Spleen (tissue), 11 donors: ENCODE measurements around the gene TBX20. TPM values are rescaled to one million over a fixed set of nuclear protein-coding genes. Genes with fewer than 3 reads are reported as not detected.

ENCODE experiments used
- DNase-seq: peaks from one replicate; pipeline ENCODE4 v3.0.0-alpha.2; 2020
- H3K27ac ChIP-seq, 8 donors: fragments of 200-600 bp; sonication (generic) in 7 of 8; 1 replicate in 4 of 8; 2 replicates in 4 of 8; pipeline versions ENCODE4 v1.5.0 to v1.8.0; 2016 to 2021; ENCODE audit warnings: inconsistent platforms in 4 of 8, mild to moderate bottlenecking in 4 of 8, moderate library complexity in 1 of 8
- H3K27me3 ChIP-seq, 7 donors: fragments of 200-600 bp; sonication (generic) in 6 of 7; replicated peaks in 1 of 7; 1 replicate in 4 of 7; 2 replicates in 3 of 7; pipeline versions ENCODE4 v1.5.0 to v1.8.0; 2016 to 2021; ENCODE audit warnings: inconsistent platforms in 3 of 7, mild to moderate bottlenecking in 1 of 7
- H3K36me3 ChIP-seq, 6 donors: fragments of 200-600 bp; sonication (generic) in 5 of 6; 1 replicate in 4 of 6; 2 replicates in 2 of 6; pipeline versions ENCODE4 v1.5.0 to v1.8.0; 2016 to 2021; ENCODE audit warnings: inconsistent platforms in 2 of 6
- H3K4me1 ChIP-seq, 6 donors: fragments of 200-600 bp; sonication (generic) in 5 of 6; 1 replicate in 3 of 6; 2 replicates in 3 of 6; pipeline versions ENCODE4 v1.5.0 to v1.8.0; 2016 to 2021; ENCODE audit warnings: inconsistent platforms in 3 of 6
- H3K4me3 ChIP-seq, 8 donors: fragments of 200-600 bp; sonication (generic) in 7 of 8; 1 replicate in 4 of 8; 2 replicates in 4 of 8; pipeline versions ENCODE4 v1.5.0 to v1.8.0; 2016 to 2021; ENCODE audit warnings: inconsistent platforms in 4 of 8, mild to moderate bottlenecking in 4 of 8, moderate library complexity in 2 of 8
- H3K9me3 ChIP-seq, 8 donors: fragments of 200-600 bp; sonication (generic) in 7 of 8; 1 replicate in 4 of 8; 2 replicates in 4 of 8; pipeline versions ENCODE4 v1.5.0 to v1.8.0; 2016 to 2021; ENCODE audit warnings: inconsistent platforms in 4 of 8
- CTCF ChIP-seq, 11 experiments: fragments of 200-600 bp in 7 of 11; fragments of 450-650 bp in 4 of 11; sonication (generic) in 4 of 11; IDR thresholded peaks in 8 of 11; conservative IDR thresholded peaks in 3 of 11; 1 replicate in 7 of 11; 2 replicates in 4 of 11; pipeline versions ENCODE4 v1.4.0 to v1.8.0; 2016 to 2021; ENCODE audit warnings: antibody characterized with exemption in 11 of 11, inconsistent platforms in 4 of 11, mild to moderate bottlenecking in 1 of 11
- POLR2A ChIP-seq, 3 donors: fragments of 450-650 bp; IDR thresholded peaks; one replicate each; pipeline ENCODE4 v1.5.1; 2017; ENCODE audit warnings: antibody characterized with exemption in 3 of 3, mild to moderate bottlenecking in 1 of 3
- POLR2AphosphoS5 ChIP-seq, 3 donors: sonication (generic); formaldehyde crosslinking; IDR thresholded peaks; one replicate each; pipeline ENCODE4 v1.5.1; 2017; ENCODE audit warnings: antibody characterized with exemption in 3 of 3
- WGBS, 5 donors: extraction: QIAGEN DNeasy Blood & Tissue Kit in 3 of 5; methylation state at CpG; one replicate each; pipeline versions ENCODE4 v1.1.5 to v1.1.7; 2013 to 2018; 5-methylcytosine and 5-hydroxymethylcytosine counted together
- intact Hi-C: fragments of 100-400 bp; cut with DNase I; formaldehyde crosslinking; loops from one replicate; pipeline ENCODE4 v1.15.0; 2023; ENCODE audit warnings: low total_unique reads
- polyA plus RNA-seq, 3 donors: library from polyadenylated mRNA; stranded (reverse); fragments of 200-250 nt; gene quantifications; one replicate each; pipeline ENCODE4 v1.2.1, GENCODE V29; 2013
- total RNA-seq, 7 donors: library from RNA; depleted of rRNA in 3 of 7; stranded (reverse); fragments of >200 nt in 3 of 7; fragmentation: NEBNext Ultra II Directional in 4 of 7; extraction: Animal tissue kit (Norgen Biotek cat#: 25700) in 4 of 7; gene quantifications; one replicate each; pipeline versions ENCODE4 v1.1.0 to v1.2.1, GENCODE V29; 2016 to 2021
- donor health status: healthy with polysubstance abuse.
- donor health status: DM: no; HTN: no; CAD: no; lungs with moderate emphysema.
- donor health status: DM: no; HTN: no; CAD: no.
- donor health status: Bipolar disorder and iron deficiency.
- donor health status: healthy.
- donor health status: DM: no; HTN: no; CAD: no.
- donor health status: DM: yes; HTN: yes; CAD: no.

TBX20 gene
- total and polyA plus RNA-seq, 10 donors, result not detected

DNA sequence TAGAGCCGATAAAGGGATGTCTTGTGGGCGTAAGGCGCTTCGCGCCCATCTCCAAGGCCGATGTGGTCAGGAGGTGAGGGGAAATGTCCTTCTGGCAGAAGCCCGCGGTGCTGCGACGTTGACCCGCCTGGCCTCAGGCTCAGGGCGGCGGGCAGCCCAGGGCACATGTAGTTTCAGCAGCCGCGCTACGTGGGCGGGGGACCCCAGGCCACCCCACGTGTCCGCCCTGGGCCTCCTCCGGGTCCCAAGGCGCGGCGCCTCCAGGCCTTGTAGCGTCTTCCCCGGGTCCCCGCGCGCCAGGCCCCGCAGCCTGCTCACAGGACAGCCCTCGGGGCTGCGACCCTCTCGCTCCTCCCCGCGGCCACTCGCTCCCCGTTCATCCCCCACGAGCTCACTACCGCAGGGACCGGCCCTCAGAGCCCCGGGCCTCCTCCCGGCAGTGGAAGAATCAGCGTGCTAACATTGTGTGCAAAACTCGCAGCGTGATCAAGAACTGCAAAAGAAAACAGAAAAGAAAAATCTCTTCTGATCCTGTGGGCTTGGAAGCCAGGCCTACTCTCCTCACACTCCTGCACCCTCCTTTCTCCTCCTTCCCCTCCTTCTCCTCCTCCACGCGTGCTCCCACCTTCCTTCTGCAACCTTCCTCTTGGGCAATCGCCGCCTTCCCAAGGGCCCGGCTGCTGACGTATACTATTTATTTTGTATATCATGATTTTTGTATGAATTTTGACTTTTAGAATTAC, 4.4 kb upstream of the TBX20 start:
- H3K9me3 ChIP-seq, result peaks cover 0 to 31% (median 0%) of the 10 kb centered on the region in 8 donors
- peaks cover 5 to 47% (median 32%) of the 10 kb centered on the region in 6 donors for H3K4me1 ChIP-seq
- TF ChIP-seq POLR2AphosphoS5 (IDR thresholded peaks at IDR 0.05) (no peak), POLR2A (IDR thresholded peaks at IDR 0.05) (no peak), CTCF (IDR thresholded peaks at IDR 0.05 in 8 of 11, conservative IDR thresholded peaks at IDR 0.05 in 3 of 11) (no peak)
- H3K27ac ChIP-seq, result no peak overlapping the region
- H3K27me3 ChIP-seq, result peaks cover 10 to 100% (median 97%) of the 10 kb centered on the region in 7 donors
- WGBS, 5 donors, result 4 to 8% (median 7%) methylated on average over 25 to 50 of the region's 50 CpGs
- H3K36me3 ChIP-seq, result no peaks in the 10 kb centered on the region
- intact Hi-C loops, result no loop called here
- peak overlapping the region in 3 of 8 donors; percentile 16 to 48 (median 17) for H3K4me3 ChIP-seq
- DNase-seq, result no peak

GRCh38 chr7:35257251-35258124, 3.6 kb upstream of the TBX20 start:
- DNase-seq, result no peak
- WGBS, 5 donors, result 2 to 12% (median 3%) methylated on average over 44 to 69 of the region's 69 CpGs
- intact Hi-C loops, result no loop called here

GRCh38 chr7:35256256-35257175, 2.6 kb upstream of the TBX20 start:
- 7 to 12% (median 10%) methylated on average over 29 of the region's 29 CpGs for WGBS, 5 donors
- Histone ChIP-seq H3K4me3 (no peak overlapping the region), H3K27ac (no peak overlapping the region), H3K9me3 (peaks cover 0 to 32% (median 0%) of the 10 kb centered on the region in 8 donors), H3K27me3 (peaks cover 12 to 100% (median 100%) of the 10 kb centered on the region in 7 donors), H3K4me1 (peaks cover 5 to 43% (median 30%) of the 10 kb centered on the region in 6 donors), H3K36me3 (no peaks in the 10 kb centered on the region)
- intact Hi-C loops, result no loop called here
- TF ChIP-seq POLR2AphosphoS5 (IDR thresholded peaks at IDR 0.05) (no peak), POLR2A (IDR thresholded peaks at IDR 0.05) (no peak), CTCF (IDR thresholded peaks at IDR 0.05 in 8 of 11, conservative IDR thresholded peaks at IDR 0.05 in 3 of 11) (no peak)
- no peak for DNase-seq

More at GRCh38 chr7:35257251-35258124, 3.6 kb upstream of the TBX20 start:
- Histone ChIP-seq H3K27me3 (peaks cover 12 to 100% (median 100%) of the 10 kb centered on the region in 7 donors), H3K9me3 (peaks cover 0 to 32% (median 0%) of the 10 kb centered on the region in 8 donors), H3K36me3 (no peaks in the 10 kb centered on the region), H3K4me3 (peak overlapping the region in 4 of 8 donors; percentile 5 to 48 (median 16)), H3K27ac (no peak overlapping the region), H3K4me1 (peaks cover 5 to 49% (median 34%) of the 10 kb centered on the region in 6 donors)
- TF ChIP-seq CTCF (IDR thresholded peaks at IDR 0.05 in 8 of 11, conservative IDR thresholded peaks at IDR 0.05 in 3 of 11) (no peak), POLR2AphosphoS5 (IDR thresholded peaks at IDR 0.05) (peak in 1 of 3 donors; percentile 34), POLR2A (IDR thresholded peaks at IDR 0.05) (no peak)
